OCI-LY1 (cell line): Measurements from ENCODE around the gene USP40.

ENCODE experiments used
- H2AFZ ChIP-seq: fragments of 200-600 bp; sonication (generic), shearing (Covaris generic); 2 replicates; pipeline ENCODE4 v1.6.0; 2014; ENCODE audit warnings: antibody characterized with exemption, mild to moderate bottlenecking, low read length
- H3F3A ChIP-seq: fragments of 200-600 bp; sonication (generic), shearing (Covaris generic); 2 replicates; pipeline ENCODE4 v1.6.0; 2014; ENCODE audit warnings: mild to moderate bottlenecking, antibody characterized with exemption, low read length, moderate library complexity; ENCODE audit not compliant: insufficient read depth
- H3K27ac ChIP-seq: fragments of 200-600 bp; sonication (generic); 2 replicates; pipeline ENCODE4 v1.5.1; 2014; ENCODE audit warnings: low read length, mixed run types, mild to moderate bottlenecking, low read depth; ENCODE audit not compliant: poor library complexity, severe bottlenecking
- H3K27me3 ChIP-seq: fragments of 200-600 bp; sonication (generic); 2 replicates; pipeline ENCODE4 v1.6.0; 2014; ENCODE audit warnings: antibody characterized with exemption, mild to moderate bottlenecking, low read length, moderate library complexity; ENCODE audit not compliant: insufficient read depth
- H3K36me3 ChIP-seq: fragments of 200-600 bp; sonication (generic); 2 replicates; pipeline ENCODE4 v1.6.1; 2014; ENCODE audit warnings: mild to moderate bottlenecking, antibody characterized with exemption, low read length, moderate library complexity, mixed read lengths; ENCODE audit not compliant: insufficient read depth
- H3K4me1 ChIP-seq: fragments of 200-600 bp; sonication (generic); 2 replicates; pipeline ENCODE4 v1.5.1; 2014; ENCODE audit warnings: mild to moderate bottlenecking, low read length, moderate library complexity; ENCODE audit not compliant: insufficient read depth, severe bottlenecking
- H3K4me2 ChIP-seq: fragments of 200-600 bp; sonication (generic), shearing (Covaris generic); 2 replicates; pipeline ENCODE4 v1.6.1; 2014; ENCODE audit warnings: low read length
- H3K4me3 ChIP-seq: fragments of 200-600 bp; sonication (generic); 2 replicates; pipeline ENCODE4 v1.5.1; 2014; ENCODE audit warnings: low read length, low read depth, mild to moderate bottlenecking, mixed read lengths; ENCODE audit not compliant: poor library complexity, severe bottlenecking
- H3K79me2 ChIP-seq: fragments of 200-600 bp; shearing (Covaris generic); 2 replicates; pipeline ENCODE4 v1.6.1; 2016; ENCODE audit warnings: mixed run types, low read length, mixed read lengths; ENCODE audit not compliant: insufficient read depth
- H3K9ac ChIP-seq: fragments of 200-600 bp; sonication (generic), shearing (Covaris generic); 2 replicates; pipeline ENCODE4 v1.6.1; 2014; ENCODE audit warnings: mild to moderate bottlenecking, low read length, mixed read lengths
- H3K9me2 ChIP-seq: fragments of 200-600 bp; sonication (generic), shearing (Covaris generic); 2 replicates; pipeline ENCODE4 v1.6.1; 2014; ENCODE audit warnings: low read depth, mild to moderate bottlenecking, low read length, mixed read lengths
- H3K9me3 ChIP-seq: fragments of 200-600 bp; shearing (Covaris generic); 2 replicates; pipeline ENCODE4 v1.6.1; 2014; ENCODE audit warnings: low read length, mixed read lengths
- H4K20me1 ChIP-seq: fragments of 200-600 bp; sonication (generic), shearing (Covaris generic); 2 replicates; pipeline ENCODE4 v1.6.0; 2016; ENCODE audit warnings: mild to moderate bottlenecking, low read length; ENCODE audit not compliant: insufficient read depth
- CTCF ChIP-seq: fragments of 200-600 bp; sonication (generic), shearing (Covaris generic); IDR thresholded peaks from 2 replicates; pipeline ENCODE4 v1.5.1; 2017; ENCODE audit warnings: mild to moderate bottlenecking, antibody characterized with exemption, low read length, moderate library complexity, mixed read lengths
- EZH2 ChIP-seq: fragments of 200-600 bp; sonication (generic), shearing (Covaris generic); IDR thresholded peaks from 2 replicates; pipeline ENCODE4 v1.8.0; 2017; ENCODE audit warnings: borderline replicate concordance, mixed run types, mild to moderate bottlenecking, antibody characterized with exemption, low read length, moderate library complexity, mixed read lengths

Gene USP40

GRCh38 chr2:233513953-233514655 is 52.5 kb downstream of the USP40 start:
- no peaks in the 10 kb centered on the region for H3K27me3 ChIP-seq
- TF ChIP-seq CTCF (no peak), EZH2 (no peak)
- H3K9me3 ChIP-seq: peaks cover 5% of the 10 kb centered on the region; the same call in 1 of the 2 replicates
- peak overlapping the region; percentile 94 for H3K27ac ChIP-seq
- peaks cover 5% of the 10 kb centered on the region; the same call in 1 of the 2 replicates for H3F3A ChIP-seq
- H3K4me2 ChIP-seq: peak overlapping the region; percentile 56
- no peaks in the 10 kb centered on the region for H3K79me2 ChIP-seq
- H3K9me2 ChIP-seq: no peaks in the 10 kb centered on the region
- H3K9ac ChIP-seq: peak overlapping the region; percentile 49
- H3K4me3 ChIP-seq: peak overlapping the region; percentile 24
- no peaks in the 10 kb centered on the region for H4K20me1 ChIP-seq
- peaks cover 53% of the 10 kb centered on the region for H3K4me1 ChIP-seq
- H2AFZ ChIP-seq: 0 out of 2 replicates have a peak overlapping the region, but pooled peaks have one; percentile 6
- H3K36me3 ChIP-seq: peaks cover 6% of the 10 kb centered on the region

- Histone ChIP-seq H3F3A (no peaks in the 10 kb centered on the region), H3K27ac (no peak overlapping the region), H2AFZ (no peak overlapping the region), H3K9ac (no peak overlapping the region), H4K20me1 (no peaks in the 10 kb centered on the region), H3K27me3 (no peaks in the 10 kb centered on the region), H3K4me2 (no peak overlapping the region), H3K79me2 (no peaks in the 10 kb centered on the region), H3K4me3 (no peak overlapping the region), H3K36me3 (0 out of 2 replicates have a peak, but pooled peaks cover 3% of the 10 kb centered on the region), H3K4me1 (no peaks in the 10 kb centered on the region), H3K9me3 (peaks cover 15% of the 10 kb centered on the region; the same call in 1 of the 2 replicates), H3K9me2 (no peaks in the 10 kb centered on the region)
- TF ChIP-seq CTCF (no peak), EZH2 (no peak)
These were observed 62.5 kb downstream of the USP40 start for GRCh38 chr2:233503947-233504637.

- H3K4me3 ChIP-seq: no peak overlapping the region
- no peaks in the 10 kb centered on the region for H3K4me1 ChIP-seq
- no peak overlapping the region for H3K4me2 ChIP-seq
- no peaks in the 10 kb centered on the region for H3F3A ChIP-seq
- no peaks in the 10 kb centered on the region for H3K27me3 ChIP-seq
- no peaks in the 10 kb centered on the region for H3K79me2 ChIP-seq
- no peaks in the 10 kb centered on the region for H3K9me2 ChIP-seq
- H3K9me3 ChIP-seq: peaks cover 15% of the 10 kb centered on the region; the same call in 1 of the 2 replicates
- H2AFZ ChIP-seq: no peak overlapping the region
- TF ChIP-seq EZH2 (no peak), CTCF (no peak)
- H3K9ac ChIP-seq: no peak overlapping the region
- no peak overlapping the region for H3K27ac ChIP-seq
- 0 out of 2 replicates have a peak, but pooled peaks cover 3% of the 10 kb centered on the region for H3K36me3 ChIP-seq
- no peaks in the 10 kb centered on the region for H4K20me1 ChIP-seq
These were observed 63.1 kb downstream of the USP40 start for GRCh38 chr2:233503481-233503880.
